ENCODE data around the gene MGLL.

MGLL gene

DNA sequence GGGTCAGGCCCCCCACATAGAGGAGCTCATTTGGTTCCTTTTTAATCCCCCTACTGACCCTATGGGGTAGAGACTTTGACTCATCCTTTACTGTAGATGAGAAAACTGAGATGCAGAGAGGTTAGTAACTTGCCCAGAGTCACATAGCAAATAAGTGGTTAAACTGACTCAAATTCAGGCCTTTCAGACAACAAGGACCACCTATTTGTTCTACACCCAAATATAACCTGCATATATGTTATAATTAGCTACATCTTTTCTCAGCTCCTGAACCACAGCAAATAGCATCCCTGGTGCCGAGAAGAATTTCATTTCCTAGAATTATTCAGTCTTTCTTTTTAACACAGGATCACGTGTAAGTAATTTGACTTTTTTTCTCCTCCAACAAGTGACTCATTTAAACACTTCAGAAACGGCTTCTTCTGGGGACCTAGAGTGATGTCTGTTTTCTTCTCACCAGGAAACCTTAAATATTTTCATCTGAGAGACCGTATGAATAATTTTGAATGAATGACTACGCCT lies 57.4 kb downstream of the MGLL start:
- H3K27me3 ChIP-seq (ENCODE audit: insufficient read depth, low read length): no peaks in the 10 kb centered on the region
- H3K4me1 ChIP-seq (ENCODE audit: control insufficient read depth, insufficient read depth, low read length, unreplicated experiment): peaks cover 19% of the 10 kb centered on the region
- peaks cover 7% of the 10 kb centered on the region; the same call in 1 of the 2 replicates for H3K36me3 ChIP-seq (ENCODE audit: insufficient read depth, low read length)
- no peak overlapping the region for H3K27ac ChIP-seq (ENCODE audit: low read depth, low read length)
- H3K4me3 ChIP-seq (ENCODE audit: low read depth, low read length): no peak overlapping the region
- no peaks in the 10 kb centered on the region for H3K79me2 ChIP-seq (ENCODE audit: control insufficient read depth, insufficient read depth, low read length, unreplicated experiment)
- no peak overlapping the region for H2AFZ ChIP-seq (ENCODE audit: low read length, unreplicated experiment)

DNA sequence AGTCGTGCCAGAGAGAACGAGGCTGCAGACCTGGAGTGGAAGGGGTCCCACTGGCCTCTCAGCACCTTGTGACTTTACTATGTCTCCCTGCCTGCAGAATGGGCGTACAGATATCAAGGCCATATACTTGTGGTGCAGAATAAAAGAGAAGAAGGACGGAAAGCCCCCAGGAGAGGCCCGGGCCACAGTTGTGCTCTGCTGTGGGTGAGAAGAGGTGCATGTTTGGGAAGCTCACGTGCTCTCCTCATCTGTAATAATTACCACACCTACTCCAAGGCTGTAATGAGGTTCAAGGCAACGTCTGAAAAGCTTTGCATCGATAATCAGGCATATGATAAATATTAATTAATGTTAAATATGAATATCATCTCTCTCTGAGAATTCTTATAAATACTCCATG lies 58.0 kb downstream of the MGLL start:
- peaks cover 19% of the 10 kb centered on the region for H3K4me1 ChIP-seq (ENCODE audit: control insufficient read depth, insufficient read depth, low read length, unreplicated experiment)
- H3K36me3 ChIP-seq (ENCODE audit: insufficient read depth, low read length): peaks cover 7% of the 10 kb centered on the region; the same call in 1 of the 2 replicates
- no peaks in the 10 kb centered on the region for H3K79me2 ChIP-seq (ENCODE audit: control insufficient read depth, insufficient read depth, low read length, unreplicated experiment)
- no peak overlapping the region for H3K4me3 ChIP-seq (ENCODE audit: low read depth, low read length)
- no peaks in the 10 kb centered on the region for H3K27me3 ChIP-seq (ENCODE audit: insufficient read depth, low read length)
- H2AFZ ChIP-seq (ENCODE audit: low read length, unreplicated experiment): no peak overlapping the region
- H3K27ac ChIP-seq (ENCODE audit: low read depth, low read length): no peak overlapping the region

DNA sequence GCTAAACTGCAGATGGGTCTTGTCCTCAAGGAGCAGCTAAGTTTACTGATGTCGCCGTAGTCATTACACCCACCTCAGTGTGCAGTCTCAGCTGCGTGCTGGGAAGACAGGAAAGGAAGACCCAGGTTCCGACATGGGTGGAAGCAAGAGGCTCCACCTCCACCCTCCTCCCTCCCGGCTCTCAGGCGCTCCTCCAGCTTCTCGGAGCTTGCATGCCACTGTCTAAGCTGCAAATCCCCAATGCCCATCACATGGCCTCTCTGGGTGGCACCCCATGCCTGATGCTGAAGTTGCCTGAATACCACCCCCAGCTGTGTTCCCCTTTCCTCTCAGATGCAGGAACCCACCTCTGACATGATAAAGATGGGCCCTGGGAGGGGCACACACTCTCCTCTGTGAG lies 58.5 kb downstream of the MGLL start:
- H3K4me1 ChIP-seq (ENCODE audit: control insufficient read depth, insufficient read depth, low read length, unreplicated experiment): peaks cover 18% of the 10 kb centered on the region
- no peaks in the 10 kb centered on the region for H3K79me2 ChIP-seq (ENCODE audit: control insufficient read depth, insufficient read depth, low read length, unreplicated experiment)
- no peaks in the 10 kb centered on the region for H3K27me3 ChIP-seq (ENCODE audit: insufficient read depth, low read length)
- peaks cover 7% of the 10 kb centered on the region; the same call in 1 of the 2 replicates for H3K36me3 ChIP-seq (ENCODE audit: insufficient read depth, low read length)
- H3K27ac ChIP-seq (ENCODE audit: low read depth, low read length): no peak overlapping the region
- H3K4me3 ChIP-seq (ENCODE audit: low read depth, low read length): no peak overlapping the region
- H2AFZ ChIP-seq (ENCODE audit: low read length, unreplicated experiment): no peak overlapping the region

DNA sequence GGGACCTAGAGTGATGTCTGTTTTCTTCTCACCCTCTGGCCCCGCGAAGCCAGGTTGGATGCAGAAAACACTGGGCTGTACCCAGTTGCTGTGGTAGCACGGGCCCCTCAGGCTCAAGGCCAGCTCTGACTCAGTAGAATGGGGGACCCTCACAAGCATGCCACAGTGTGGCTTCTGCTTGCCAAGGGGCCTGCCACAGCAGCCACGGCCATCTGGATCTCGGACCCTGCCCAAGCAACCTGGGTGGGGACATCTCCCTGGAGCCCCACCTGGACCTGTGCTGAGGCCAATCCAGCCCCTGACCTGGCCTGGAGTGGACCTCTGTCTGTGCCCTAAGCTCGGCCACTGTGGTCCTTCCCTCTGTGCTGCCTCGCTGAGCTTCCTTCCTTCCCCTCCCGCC lies 59.0 kb downstream of the MGLL start:
- no peaks in the 10 kb centered on the region for H3K79me2 ChIP-seq (ENCODE audit: control insufficient read depth, insufficient read depth, low read length, unreplicated experiment)
- H3K4me1 ChIP-seq (ENCODE audit: control insufficient read depth, insufficient read depth, low read length, unreplicated experiment): peaks cover 14% of the 10 kb centered on the region
- H3K27me3 ChIP-seq (ENCODE audit: insufficient read depth, low read length): no peaks in the 10 kb centered on the region

DNA sequence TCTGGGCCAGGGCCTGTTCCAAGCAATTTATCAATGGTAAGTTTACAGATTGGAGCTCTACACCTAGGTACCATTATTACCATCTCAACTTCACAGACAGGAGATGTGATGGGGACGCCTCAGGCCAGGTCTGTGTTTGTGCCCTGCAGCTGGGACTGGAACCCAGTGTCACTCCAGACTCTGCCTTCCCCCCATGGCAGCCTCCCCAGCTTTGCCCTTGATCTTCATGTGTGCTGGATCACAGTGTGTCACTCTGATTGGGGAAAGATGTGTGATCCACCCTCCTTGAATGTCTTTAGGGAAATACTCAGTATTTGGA lies 59.6 kb downstream of the MGLL start:
- peaks cover 8% of the 10 kb centered on the region for H3K4me1 ChIP-seq (ENCODE audit: control insufficient read depth, insufficient read depth, low read length, unreplicated experiment)
- peaks cover 6% of the 10 kb centered on the region; the same call in 1 of the 2 replicates for H3K36me3 ChIP-seq (ENCODE audit: insufficient read depth, low read length)
- H3K27ac ChIP-seq (ENCODE audit: low read depth, low read length): no peak overlapping the region
- no peak overlapping the region for H3K4me3 ChIP-seq (ENCODE audit: low read depth, low read length)
- H2AFZ ChIP-seq (ENCODE audit: low read length, unreplicated experiment): no peak overlapping the region
- no peaks in the 10 kb centered on the region for H3K27me3 ChIP-seq (ENCODE audit: insufficient read depth, low read length)
- H3K79me2 ChIP-seq (ENCODE audit: control insufficient read depth, insufficient read depth, low read length, unreplicated experiment): no peaks in the 10 kb centered on the region

More for the DNA sequence above, 59.0 kb downstream of the MGLL start:
- Histone ChIP-seq H3K27ac (ENCODE audit: low read depth, low read length) (no peak overlapping the region), H3K36me3 (ENCODE audit: insufficient read depth, low read length) (peaks cover 7% of the 10 kb centered on the region; the same call in 1 of the 2 replicates), H2AFZ (ENCODE audit: low read length, unreplicated experiment) (no peak overlapping the region), H3K4me3 (ENCODE audit: low read depth, low read length) (no peak overlapping the region)

DNA sequence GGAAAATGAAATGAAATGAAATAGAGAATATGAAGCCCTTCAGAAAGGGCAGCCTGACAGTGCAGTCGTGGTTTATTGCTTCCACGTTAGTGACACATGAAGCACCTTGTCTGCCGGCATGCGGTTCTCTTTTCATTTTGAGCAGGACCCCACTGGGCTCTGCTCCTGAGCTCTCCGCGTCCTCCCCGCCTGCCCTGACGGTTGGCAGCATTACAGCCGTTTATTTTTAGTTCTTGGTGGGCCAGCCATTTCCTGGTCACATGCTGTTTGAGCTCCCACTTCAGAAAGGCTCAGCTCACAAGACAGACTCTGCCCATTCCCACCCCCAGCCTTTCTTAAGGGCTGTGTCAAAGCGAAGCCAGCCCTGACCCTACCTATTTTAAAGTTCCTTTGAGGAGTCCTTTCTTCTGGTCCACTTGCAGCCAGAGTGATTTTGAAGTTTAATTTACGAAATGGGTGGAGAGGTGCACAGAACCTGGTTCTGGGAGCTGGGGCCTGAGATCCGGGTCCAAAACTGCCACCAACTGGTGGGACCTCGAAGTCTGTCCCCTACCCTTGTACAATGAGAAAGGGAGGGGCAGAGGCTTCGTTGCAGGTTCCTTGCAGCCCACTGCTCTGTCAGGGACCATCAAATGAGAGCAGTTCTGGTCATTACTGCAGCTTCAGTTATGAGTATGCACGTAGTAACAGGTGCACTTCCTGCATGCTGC lies 60.1 kb downstream of the MGLL start:
- no peaks in the 10 kb centered on the region for H3K79me2 ChIP-seq (ENCODE audit: control insufficient read depth, insufficient read depth, low read length, unreplicated experiment)
- no peak overlapping the region for H3K4me3 ChIP-seq (ENCODE audit: low read depth, low read length)
- H3K36me3 ChIP-seq (ENCODE audit: insufficient read depth, low read length): peaks cover under 1% of the 10 kb centered on the region; the same call in 1 of the 2 replicates
- H2AFZ ChIP-seq (ENCODE audit: low read length, unreplicated experiment): no peak overlapping the region
- peaks cover 3% of the 10 kb centered on the region for H3K4me1 ChIP-seq (ENCODE audit: control insufficient read depth, insufficient read depth, low read length, unreplicated experiment)
- no peak overlapping the region for H3K27ac ChIP-seq (ENCODE audit: low read depth, low read length)
- H3K27me3 ChIP-seq (ENCODE audit: insufficient read depth, low read length): no peaks in the 10 kb centered on the region

DNA sequence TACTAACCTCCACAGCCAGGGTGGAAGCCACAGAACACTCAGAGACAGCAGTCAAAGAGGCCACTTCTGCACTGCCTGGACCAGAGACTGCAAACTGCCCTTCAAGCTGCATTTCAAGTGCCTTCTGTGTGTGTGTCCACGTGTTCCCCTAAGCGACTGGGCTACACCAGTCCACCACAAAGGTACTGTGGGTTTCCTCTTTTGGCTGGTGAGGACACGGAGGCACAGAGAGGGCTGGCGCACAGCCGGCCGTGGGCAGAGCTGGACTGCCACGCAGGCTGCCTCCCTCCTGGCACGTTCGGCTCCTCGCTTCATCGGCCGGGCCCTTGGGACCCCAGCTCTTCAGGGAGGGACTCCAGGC lies 60.9 kb downstream of the MGLL start:
- Histone ChIP-seq H3K36me3 (ENCODE audit: insufficient read depth, low read length) (no peaks in the 10 kb centered on the region), H3K27me3 (ENCODE audit: insufficient read depth, low read length) (no peaks in the 10 kb centered on the region), H3K4me3 (ENCODE audit: low read depth, low read length) (no peak overlapping the region), H3K79me2 (ENCODE audit: control insufficient read depth, insufficient read depth, low read length, unreplicated experiment) (no peaks in the 10 kb centered on the region), H3K27ac (ENCODE audit: low read depth, low read length) (no peak overlapping the region), H3K4me1 (ENCODE audit: control insufficient read depth, insufficient read depth, low read length, unreplicated experiment) (no peaks in the 10 kb centered on the region), H2AFZ (ENCODE audit: low read length, unreplicated experiment) (no peak overlapping the region)

DNA sequence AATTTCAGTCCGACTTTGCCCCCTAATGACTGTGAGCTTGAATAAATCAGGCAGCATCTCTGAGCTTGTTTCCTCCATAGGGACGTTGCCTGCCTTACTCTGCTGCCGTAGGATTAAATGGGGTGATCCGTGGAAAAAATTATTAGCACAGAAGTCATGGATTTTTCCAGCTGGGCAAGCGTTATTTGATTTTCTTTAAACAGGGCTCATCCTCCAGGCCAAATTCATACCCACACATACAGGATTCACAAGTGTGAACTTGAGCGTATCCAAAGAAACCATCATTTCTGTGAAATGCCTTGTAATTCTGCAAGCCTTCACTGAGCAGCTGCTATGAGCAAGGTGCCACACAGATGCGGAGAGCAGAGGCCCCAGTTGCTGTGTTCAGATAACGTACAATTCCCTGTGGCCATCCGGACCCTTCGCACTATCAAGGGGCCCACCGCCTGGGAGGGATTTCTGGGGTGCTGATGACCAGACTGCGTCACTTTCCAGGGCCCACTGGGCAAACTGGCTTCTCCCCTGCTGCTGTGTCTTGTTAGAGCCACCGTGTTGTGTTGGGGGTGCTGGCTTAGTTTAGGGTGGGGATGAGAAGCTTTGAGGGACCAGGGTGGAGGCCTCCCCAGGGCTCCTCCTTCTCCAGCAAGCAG lies 61.4 kb downstream of the MGLL start:
- Histone ChIP-seq H2AFZ (ENCODE audit: low read length, unreplicated experiment) (no peak overlapping the region), H3K4me1 (ENCODE audit: control insufficient read depth, insufficient read depth, low read length, unreplicated experiment) (no peaks in the 10 kb centered on the region), H3K27me3 (ENCODE audit: insufficient read depth, low read length) (no peaks in the 10 kb centered on the region), H3K4me3 (ENCODE audit: low read depth, low read length) (no peak overlapping the region), H3K36me3 (ENCODE audit: insufficient read depth, low read length) (no peaks in the 10 kb centered on the region), H3K79me2 (ENCODE audit: control insufficient read depth, insufficient read depth, low read length, unreplicated experiment) (no peaks in the 10 kb centered on the region), H3K27ac (ENCODE audit: low read depth, low read length) (no peak overlapping the region)

DNA sequence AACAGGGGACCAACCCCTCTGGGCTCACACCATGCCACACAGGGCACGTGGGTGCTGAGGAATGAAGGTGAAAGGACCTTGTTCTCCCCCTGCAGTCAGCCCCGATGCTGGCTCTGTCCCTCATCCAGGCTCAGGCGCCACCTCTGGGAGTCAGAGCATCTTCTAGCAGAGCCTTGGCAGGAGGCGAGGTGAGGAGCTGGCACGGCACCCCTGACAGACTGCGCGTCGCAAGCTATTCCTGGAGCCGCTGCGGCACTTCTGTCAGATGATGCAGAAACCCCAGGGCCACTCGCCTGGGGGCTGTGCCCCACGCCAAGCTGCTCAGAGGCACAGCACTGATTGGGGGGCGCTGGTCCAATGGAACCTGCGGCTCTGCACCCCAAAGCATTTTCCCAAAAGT lies 62.0 kb downstream of the MGLL start:
- H3K4me1 ChIP-seq (ENCODE audit: control insufficient read depth, insufficient read depth, low read length, unreplicated experiment): no peaks in the 10 kb centered on the region
- H3K79me2 ChIP-seq (ENCODE audit: control insufficient read depth, insufficient read depth, low read length, unreplicated experiment): no peaks in the 10 kb centered on the region
- H3K27me3 ChIP-seq (ENCODE audit: insufficient read depth, low read length): no peaks in the 10 kb centered on the region
- H3K36me3 ChIP-seq (ENCODE audit: insufficient read depth, low read length): no peaks in the 10 kb centered on the region
- H2AFZ ChIP-seq (ENCODE audit: low read length, unreplicated experiment): no peak overlapping the region
- H3K27ac ChIP-seq (ENCODE audit: low read depth, low read length): no peak overlapping the region
- no peak overlapping the region for H3K4me3 ChIP-seq (ENCODE audit: low read depth, low read length)

DNA sequence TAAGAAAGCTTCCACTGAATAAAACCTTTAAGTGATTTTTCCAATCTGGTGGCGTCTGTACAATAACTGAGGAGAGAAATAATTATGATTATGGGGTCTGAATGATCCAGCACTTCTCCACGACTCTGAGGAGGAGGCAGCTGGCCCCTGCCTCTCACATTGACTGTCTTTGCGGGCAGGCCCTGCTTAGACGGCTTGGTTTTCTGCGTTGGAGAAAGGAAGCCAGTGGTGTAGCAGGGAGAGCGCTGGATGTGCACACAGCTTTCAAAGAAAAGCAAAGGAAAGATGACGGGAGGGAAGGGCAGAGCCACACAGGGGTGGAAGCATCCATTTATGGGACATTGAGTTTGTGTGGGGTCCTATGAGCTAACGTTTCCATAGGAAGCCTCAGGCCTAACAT lies 62.5 kb downstream of the MGLL start:
- H3K79me2 ChIP-seq (ENCODE audit: control insufficient read depth, insufficient read depth, low read length, unreplicated experiment): no peaks in the 10 kb centered on the region

DNA sequence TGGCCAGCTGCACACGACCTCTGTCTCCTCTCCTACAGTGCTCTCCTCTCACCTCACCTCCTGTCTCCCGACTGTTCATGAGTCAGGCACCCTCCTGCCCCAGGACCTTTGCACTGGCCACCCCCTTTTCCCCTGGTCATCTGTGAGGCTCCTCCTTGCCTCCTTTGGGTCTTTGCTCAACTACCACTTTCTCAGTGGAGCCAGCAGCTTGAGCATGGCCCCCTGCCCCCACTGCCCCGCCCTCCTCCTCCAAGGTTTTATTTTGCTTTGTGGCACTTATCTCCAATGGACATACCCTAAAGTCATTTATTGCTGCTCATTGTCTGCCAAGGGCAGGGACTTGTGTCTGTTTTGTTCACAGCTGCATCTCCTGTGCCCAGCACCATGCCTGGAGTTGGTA lies 64.3 kb downstream of the MGLL start:
- Histone ChIP-seq H3K27me3 (ENCODE audit: insufficient read depth, low read length) (no peaks in the 10 kb centered on the region), H3K4me3 (ENCODE audit: low read depth, low read length) (no peak overlapping the region), H3K36me3 (ENCODE audit: insufficient read depth, low read length) (no peaks in the 10 kb centered on the region), H2AFZ (ENCODE audit: low read length, unreplicated experiment) (no peak overlapping the region), H3K79me2 (ENCODE audit: control insufficient read depth, insufficient read depth, low read length, unreplicated experiment) (no peaks in the 10 kb centered on the region), H3K27ac (ENCODE audit: low read depth, low read length) (no peak overlapping the region), H3K4me1 (ENCODE audit: control insufficient read depth, insufficient read depth, low read length, unreplicated experiment) (no peaks in the 10 kb centered on the region)

More for the DNA sequence above, 62.5 kb downstream of the MGLL start:
- Histone ChIP-seq H3K27me3 (ENCODE audit: insufficient read depth, low read length) (no peaks in the 10 kb centered on the region), H3K4me3 (ENCODE audit: low read depth, low read length) (no peak overlapping the region), H3K36me3 (ENCODE audit: insufficient read depth, low read length) (no peaks in the 10 kb centered on the region), H3K4me1 (ENCODE audit: control insufficient read depth, insufficient read depth, low read length, unreplicated experiment) (no peaks in the 10 kb centered on the region), H2AFZ (ENCODE audit: low read length, unreplicated experiment) (no peak overlapping the region), H3K27ac (ENCODE audit: low read depth, low read length) (no peak overlapping the region)

Data from ACC112 (cell line).